ENCODE measurements around the gene NUP54.
A peak's percentile ranks its signal among the peaks of the same experiment; 100 is the strongest.

NUP54 gene

DNA sequence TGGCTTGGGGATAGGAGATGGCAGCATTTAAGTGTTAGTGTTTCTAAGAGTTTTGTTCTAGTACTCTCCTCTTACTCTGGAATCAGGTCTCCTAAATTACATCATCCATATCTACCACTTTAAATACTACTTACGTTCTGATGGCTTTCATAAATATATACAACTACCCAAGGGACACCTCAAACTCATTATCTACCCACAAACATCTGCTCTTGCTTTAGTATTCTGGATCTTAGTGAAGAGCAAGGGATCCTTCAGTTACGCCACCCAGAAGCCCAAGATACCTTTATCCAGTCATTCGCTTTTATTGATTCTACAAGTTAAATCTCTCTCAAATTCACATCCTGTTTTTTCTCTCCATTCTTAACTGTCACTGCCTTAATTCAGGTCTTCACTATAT is 7.0 kb downstream of the NUP54 start:
- DNase-seq = no peak

DNA sequence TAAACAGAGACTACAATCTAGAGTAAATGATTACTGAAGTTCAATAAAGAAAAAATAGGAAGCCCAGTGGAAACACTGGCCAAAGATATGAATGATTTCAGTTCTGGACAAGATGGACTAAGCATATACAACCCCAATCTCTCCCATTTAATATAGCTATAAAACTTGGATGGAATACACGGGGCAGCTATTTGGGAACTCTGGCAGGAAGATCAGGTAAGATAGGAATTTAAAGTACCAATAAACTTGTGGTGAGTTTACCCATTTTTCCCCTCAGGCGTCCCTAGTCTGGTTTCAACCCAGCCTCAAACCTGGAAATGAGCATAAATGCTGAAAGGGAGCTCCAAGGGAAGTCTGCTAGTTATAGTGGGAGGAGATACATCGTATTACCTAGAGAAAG is 20.4 kb downstream of the NUP54 start:
- DNase-seq = no peak

DNA sequence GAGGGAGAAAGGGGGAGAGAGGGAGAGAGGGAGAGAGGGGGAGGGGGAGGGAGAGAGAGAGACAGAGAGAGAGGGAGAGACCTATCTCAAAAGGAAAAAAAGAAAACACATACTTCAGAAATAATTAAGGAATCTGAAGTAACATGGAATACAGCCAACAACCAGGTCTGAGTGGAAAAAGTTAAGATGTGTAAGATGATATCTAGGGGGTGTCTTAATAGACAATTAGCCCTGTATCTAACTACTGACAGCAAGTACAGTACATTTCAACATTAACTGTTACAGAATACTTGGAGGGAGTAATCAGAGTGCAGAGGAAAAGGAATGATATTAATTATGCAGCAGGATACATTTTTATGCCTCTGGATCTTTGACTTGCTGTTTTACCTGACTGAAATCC is 22.4 kb downstream of the NUP54 start:
- no peak for DNase-seq

DNA sequence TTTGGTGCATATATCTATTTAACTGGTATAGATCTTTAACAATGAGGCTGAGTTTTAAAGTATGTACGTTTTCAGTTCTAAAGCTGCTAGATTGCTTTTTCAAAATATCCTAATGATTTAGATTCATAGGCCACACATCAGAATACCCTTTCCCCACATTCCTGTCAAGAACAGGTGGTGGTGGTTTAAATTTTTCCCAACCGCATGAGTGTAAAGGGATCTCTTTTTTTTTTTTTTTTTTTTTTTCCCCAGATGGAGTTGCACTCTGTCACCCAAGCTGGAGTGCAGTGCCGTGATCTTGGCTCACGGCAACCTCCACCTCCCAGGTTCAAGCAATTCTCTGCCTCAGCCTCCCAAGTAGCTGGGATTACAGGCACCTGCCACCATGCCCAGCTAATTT is 28.0 kb downstream of the NUP54 start:
- no peak for DNase-seq

DNA sequence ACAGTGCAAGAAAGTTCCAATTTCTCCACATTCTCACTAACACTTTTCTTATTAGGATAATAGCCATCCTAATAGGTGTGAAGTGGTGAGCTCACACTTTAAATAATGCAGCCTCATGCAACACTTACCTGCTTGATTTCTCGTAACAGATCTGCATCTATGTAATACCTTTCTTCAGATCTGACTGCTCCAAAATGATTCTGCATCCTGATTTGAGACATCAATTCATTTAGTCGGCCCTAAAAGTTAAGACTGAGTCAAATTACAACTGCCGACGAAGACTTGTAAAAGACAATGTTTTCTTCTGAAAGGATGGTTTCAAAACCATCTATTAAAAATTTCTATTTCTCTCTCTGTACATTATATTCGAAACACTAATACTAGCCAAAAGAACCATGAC is 30.7 kb downstream of the NUP54 start:
- DNase-seq = no peak

DNA sequence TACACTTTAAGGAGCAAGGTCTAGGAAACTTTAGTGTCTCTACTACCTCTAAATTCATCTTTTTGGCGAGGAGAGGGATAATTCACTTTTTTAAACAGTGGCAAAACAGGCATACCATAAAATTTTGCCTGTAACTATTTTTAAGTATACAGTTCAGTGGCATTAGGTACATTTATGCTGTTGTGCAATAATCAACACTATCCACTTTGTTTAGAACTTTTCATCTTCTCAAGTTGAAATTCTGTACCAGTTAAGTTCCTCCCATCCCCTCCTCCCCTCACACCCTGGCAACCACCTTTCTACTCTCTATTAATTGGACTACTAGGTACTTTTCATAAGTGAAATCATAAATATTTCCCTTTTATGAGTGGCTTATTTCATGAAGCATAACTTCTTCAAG is 31.4 kb downstream of the NUP54 start:
- DNase-seq = no peak

DNA sequence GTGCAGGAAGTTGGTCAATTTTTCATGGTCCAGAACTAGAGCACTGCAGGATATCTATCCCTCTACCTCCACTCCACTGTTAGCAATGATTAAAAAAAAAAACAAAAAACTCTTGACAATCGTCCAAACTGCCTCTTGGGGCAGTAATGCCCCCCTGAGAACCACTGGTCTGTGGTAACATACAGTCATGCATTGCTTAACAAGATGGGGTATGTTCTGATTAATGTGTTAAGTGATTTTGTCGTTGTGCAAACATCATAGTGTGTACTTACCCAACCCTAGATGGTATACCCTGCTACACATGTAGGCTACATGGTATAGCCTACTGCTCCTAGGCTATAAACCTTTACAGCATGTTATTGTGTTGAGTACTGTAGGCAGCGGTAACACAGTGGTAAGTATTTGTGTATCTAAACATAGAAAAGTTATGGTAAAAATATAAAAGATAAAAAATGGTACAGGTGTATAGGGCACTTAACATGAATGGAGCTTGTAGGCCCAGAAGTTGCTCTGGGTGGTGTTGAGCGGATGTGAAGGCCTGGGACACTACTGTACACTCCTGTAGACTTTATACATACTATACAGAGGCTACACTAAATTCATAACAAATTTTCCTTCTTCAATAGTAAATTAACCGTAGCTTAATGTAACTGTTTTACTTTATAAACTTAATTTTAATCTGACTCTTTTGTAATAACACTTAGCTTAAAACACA is 39.6 kb downstream of the NUP54 start:
- no peak for DNase-seq

DNA sequence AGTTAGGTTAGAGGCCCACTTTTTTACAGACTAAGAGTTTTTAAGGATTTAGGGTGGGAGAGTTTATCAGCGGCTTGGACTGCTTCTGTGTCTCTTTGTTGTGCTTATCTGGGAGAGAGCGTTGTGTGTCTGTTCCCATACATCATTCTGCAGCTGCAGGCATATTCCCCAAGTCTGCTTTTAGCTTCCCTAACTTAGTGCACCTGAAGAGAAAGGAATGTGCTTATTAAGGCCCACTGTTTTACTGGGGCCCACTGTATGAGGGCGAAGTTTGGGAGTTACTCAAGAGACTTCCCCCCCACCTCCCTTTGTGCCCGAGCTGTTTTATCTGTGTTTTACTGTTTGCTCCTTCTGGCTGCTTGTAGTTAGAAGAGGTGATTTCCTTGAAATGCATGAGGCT is 41.8 kb downstream of the NUP54 start:
- DNase-seq = no peak

DNA sequence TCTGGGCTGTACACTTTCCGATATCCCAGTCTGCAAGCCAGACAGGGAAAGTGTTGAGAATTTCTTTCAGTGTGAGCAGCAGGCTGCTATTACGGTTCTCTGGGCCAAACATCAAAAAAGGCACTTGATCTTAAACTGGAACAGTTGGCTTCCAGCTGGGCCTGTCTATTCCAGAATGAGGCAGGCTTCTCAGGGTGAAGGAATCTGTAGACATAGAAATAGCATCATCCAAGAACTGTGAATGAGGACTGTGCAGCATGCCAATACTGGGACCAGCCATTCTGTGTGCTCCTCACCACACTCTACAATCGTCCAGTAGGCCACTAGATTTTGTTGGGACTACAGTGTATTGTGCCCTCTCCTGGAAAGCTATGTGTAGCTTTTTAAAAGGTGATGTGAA is 42.5 kb downstream of the NUP54 start:
- DNase-seq = peak; percentile 47

DNA sequence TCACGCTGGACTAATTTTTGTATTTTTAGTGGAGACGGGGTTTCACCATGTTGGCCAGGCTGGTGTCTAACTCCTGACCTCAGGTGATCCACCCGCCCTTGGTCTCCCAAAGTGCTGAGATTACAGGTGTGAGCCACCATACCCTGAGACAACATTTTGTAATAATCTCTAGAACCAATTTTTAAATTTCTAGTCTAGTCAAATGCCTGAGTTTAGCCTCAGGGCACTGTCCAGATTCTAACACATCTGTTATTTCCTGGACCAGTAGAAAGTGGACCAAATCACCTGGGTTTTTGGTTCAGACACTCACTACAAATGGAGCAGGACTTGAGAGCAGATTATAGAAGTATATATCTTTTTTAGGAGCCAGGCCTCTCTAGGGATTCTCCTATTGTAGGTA is 52.1 kb downstream of the NUP54 start:
- DNase-seq = no peak

DNA sequence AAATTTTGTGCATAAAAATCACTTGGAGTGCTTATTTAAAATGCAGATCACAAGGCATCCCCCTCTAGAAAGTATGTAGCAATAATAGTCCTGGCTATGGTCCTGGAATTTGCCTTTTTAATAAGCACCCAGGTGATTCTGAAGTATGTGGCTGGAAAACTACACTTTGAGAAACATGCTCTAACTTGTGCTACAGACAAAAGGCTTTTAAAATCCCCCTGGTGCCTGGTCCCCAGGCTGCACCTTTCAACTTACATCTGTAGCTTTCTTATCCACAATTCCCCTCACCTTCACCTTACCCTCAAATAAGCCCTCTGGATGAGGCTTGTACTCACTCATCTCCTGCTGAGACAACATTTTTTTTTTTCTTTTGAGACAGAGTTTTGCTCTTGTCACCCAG is 52.6 kb downstream of the NUP54 start:
- DNase-seq = no peak

DNA sequence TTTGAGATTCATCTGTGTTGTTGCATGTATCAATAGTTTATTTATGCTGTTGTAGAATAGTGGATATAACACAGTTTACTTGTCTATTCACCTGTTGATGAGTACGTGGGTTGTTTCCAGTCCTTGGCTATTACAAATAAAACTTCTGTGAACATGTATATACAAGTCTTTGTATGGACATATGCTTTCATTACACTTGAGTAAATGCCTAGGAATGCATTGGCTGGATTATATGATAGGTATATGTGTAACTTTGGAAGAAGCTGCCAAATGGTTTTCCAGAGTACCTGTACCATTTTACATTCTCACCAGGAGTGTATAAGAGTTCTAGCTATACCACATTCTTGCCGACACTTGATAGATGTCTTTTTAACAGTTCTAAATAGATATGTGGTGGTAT is 57.1 kb downstream of the NUP54 start:
- DNase-seq = no peak

DNA sequence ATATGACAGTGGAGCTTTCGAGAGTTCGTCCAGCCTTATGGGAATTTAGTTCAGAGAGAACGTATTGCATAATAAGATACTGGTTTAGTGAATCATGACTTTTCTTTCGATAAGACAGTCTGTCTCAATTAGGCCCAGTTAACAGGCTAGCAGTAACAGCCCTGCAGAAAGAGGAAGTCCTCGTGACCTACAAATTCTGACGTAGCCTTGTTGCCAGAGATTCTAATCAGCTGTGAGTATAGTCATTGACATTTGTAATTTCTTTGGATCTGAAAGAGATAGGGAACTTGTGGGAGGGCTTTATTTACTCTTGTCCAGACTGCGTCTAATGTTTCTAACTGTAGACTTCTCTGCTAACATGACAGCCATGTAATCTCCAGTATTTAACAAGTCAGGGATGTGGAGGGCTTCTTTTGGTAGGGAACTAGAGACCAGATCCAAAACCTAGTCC is 57.9 kb downstream of the NUP54 start:
- DNase-seq = no peak

DNA sequence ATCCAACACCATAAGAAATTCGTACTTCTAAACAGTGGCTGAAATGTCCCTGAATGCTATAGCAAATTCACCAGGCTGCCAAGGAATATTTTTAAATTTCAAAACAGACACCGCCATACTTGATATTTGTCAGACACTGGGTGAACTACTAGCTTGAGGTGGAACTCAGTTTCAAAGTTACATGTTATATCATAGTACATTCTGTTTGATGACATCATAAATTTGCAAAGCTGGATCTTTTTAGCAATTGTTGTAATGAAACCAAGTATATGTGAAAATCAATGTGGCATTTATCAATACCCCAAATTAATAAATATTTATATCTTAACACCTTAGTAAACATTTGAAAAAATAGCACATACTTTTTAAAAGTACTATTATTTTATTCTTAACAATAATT is 59.5 kb downstream of the NUP54 start:
- no peak for DNase-seq

DNA sequence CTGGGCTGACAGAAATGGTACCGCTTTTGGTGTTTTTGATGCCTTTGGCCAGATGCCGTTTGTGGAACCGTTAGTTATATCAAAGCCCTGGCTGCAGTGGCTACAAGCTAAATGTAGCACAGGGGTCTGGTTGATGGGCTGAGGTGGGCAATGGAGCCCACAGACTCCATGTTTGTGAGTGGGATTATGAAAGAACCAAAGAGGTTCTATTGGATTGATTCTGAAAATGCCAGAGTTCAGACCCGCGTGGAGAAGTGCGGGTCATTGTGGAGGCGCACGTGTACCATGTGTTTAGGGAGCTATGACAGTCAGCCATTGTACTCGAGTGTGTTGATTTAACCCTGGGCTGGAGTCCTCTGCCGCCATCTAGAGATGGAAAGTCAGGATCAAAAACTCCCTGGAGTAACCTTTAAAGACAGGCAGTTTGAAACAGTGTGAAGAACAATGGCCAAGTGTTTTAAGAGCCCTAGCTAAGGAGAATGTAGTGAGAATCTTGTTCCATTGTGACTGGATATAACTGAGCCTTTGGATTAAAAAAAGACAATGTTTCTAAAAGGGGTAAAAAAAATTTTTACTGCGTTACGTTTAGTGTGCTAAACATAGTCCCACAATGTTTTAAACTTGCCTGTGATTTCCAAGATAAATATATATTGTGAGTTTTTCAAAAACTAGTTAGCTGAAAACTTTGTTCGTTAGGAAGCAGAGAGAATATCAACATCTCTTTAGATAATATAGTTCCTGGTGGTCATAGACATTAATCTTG is 61.0 kb downstream of the NUP54 start:
- DNase-seq = peak; percentile 39

DNA sequence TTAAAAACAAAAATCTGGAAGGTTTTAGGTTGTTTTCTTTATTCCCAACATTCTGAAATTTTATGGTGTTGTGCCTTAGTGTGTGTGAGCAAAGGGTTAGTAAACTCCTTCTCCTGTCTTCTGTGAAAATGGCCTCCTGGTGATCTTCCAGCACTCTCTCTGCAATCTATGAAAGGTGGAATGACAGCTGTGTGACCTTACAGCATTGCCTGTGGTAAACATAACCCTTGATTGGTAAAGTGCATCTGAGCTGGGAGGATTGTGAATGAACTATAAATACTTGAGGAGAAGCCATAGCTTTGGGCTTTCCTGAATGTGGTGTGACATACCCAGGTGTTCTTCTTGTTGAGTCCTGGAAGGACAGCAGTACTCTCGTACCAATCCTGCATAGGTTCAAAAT is 63.7 kb downstream of the NUP54 start:
- no peak for DNase-seq

DNA sequence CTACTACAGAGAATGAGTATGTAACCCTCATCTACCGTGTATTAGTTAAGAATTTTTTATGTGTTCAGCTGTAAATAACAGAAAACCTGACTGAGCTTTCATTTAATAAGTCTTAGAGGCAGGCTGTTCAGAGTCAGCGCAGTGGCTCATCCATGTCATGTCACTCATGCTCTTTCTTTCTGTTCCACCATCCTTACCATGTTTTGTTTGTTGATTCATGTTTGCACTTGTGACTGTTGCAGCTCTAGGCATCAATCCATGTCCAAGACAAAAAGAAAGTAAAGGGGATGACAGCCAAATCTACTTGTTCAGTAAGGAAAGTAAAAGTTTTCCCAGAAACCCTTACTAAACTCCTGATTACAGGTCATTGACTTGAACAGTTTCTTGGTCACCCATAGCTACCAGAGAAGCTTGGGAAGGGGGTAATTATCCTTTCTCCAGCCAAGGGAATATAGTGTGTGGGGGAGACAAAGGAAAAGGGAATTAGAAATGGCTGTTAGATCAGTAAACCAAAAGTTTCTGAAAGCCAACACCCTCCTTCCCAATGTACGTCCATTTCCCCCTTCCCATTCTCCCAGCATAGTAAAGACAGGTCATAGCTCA is 64.7 kb downstream of the NUP54 start:
- no peak for DNase-seq

DNA sequence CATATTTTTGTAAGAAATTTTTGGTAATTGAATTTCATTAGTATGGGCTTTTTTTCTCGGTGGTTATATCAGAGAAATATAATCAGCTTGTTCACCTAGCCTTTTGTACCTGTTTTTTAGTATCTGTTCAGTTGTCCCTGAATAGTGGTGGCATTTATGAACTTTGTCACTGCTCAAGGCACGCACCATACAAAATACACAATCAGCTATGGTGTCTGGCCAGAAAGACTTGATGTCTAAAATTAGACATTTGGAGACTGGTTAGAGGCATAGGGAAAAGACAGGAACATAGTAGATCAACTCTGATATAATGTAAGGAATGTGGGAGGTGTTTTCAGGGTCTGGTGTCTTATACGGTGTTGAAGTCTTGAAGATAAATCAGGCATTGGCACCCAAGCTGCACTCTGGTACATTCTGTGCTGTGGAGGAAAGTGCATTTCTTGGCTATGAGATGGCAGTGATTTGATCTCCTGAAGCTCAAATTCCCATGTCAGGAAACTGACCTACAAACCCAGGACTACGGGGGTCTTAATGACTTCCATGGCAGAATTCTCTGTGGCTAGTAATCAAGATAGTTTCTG is 70.1 kb downstream of the NUP54 start:
- DNase-seq = no peak

DNA sequence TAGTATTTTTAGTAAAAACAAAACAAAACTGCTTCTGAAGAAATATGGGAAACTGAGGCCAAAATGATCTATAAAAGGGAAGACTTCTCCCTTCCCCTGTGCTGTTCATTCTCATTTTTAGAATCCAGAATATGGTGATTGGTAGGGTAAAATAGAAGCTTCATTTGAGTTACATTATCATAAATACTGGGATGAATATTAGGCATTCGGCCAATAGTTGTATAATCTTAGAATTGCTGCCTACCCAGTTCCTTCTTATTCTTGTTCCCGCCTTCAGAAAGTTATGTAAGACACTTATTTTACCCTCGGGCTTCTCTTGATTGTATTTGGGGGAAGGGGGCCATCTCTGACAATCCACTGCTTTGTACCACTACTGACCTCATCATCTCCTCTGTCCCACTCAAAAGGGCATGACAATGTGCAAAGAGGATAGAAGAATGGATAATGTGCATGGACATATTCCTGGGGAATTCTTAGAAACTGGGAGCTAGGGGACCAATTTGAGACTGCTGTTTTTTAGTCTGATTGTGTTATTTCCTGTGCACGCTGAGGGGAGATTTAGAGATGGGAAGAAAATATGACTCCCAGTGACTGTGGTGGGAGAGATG is 73.1 kb downstream of the NUP54 start:
- no peak for DNase-seq

DNA sequence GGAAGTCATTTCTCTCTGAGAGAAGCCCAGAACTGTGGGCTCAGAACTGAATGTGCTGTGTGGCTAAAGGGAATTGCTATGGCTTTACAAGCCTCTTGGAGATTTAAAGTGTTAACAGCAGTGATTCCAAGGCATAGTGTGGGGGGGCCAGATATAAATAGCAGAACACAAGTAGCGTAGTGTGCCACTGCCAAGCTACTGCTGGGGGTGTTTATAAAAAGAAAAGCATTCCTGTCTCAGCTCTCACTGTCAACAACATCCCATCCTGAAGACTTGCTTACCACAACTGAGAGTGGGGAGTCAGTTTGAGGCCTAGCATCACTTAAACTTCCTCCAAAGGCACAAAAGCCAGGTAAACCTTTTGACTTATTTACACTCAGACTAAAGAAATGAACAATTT is 73.7 kb downstream of the NUP54 start, which contains the start of gene ART3:
ART3 (plus strand) TSS at position 242 of the 400 bp plus-strand sequence. CDS start 1,181 bp downstream, outside the sequence.
- DNase-seq = no peak

DNA sequence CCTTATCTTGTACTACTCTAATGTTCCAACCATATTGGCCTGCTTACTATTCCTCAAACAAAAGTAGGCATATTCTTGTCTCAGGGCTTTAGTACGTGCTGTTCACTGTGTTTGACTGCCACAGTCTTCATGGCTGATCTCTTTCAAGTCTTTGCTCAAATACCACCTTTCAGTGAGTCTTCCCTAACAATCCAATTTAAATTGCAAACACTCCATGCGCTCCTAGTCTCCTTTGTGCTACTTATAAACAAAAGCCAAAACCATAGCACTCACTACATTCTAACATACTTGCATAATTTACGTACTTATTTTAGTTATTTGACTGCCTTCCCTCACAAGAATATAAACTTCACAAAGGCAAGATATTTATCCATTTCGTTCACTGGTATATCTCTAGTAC is 75.4 kb downstream of the NUP54 start:
- no peak for DNase-seq

DNA sequence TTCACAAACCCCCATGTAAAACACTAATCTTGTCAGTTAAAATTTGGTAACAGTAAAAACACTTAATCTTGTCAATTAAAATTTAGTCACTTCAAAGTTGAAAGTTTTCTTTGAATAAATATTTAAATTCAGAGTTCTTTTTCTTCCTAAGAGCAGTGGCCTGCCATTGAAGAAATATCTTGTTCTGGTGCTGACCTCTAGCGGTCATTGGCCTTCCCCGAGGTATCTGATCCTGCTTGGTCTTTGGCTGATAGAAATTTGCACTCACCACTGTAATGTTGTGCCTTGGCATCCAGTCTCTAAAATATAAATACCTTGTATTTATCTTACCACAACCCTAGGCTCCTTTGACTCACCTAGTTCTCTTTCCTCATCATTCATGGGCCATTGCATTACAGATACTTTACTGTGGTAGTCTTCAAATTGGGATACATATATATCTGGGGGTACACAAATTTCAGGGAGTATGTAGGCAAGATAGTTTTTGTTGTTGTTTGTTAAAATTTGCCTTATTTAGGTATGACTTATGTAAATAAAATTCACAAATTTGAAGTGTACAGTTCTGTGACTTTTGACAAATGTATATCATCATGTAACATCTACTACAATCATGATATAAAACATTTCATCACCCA is 80.4 kb downstream of the NUP54 start:
- peak; percentile 74 for DNase-seq

DNA sequence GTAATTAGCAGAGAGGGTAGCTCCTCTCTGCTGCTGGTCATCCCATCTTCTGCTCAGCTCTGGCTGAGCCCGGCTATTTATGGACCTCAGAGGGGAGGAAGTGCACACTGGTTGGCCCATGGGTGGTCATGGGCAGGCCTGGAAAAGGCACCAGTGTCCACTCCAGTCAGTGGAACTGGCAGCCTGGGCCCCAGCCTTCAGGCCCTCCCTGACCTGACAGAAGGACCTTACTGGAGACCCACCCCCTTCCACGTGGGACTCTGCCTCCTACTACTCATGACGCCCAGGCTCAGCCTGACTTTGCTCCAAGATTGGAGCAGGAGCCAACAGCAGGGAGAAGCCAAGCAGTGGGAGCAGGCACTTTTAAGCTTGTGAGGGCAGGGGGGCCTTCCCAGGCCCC is 81.7 kb downstream of the NUP54 start:
- DNase-seq = no peak

Data from right hindlimb (tissue), 1 donor.